ENCODE results near the gene SAMD7. TPM values are rescaled to one million over a fixed set of nuclear protein-coding genes. Genes with fewer than 3 reads are reported as not detected.

The SAMD7 gene
- total and polyA plus RNA-seq, 12 donors, result not detected

GRCh38 chr3:169980055-169980454 is 68.7 kb downstream of the SAMD7 start:
- DNase-seq, result no peak
- Histone ChIP-seq H3K27ac (no peak overlapping the region), H3K36me3 (replicated peaks in 1 of 2) (peaks cover 0 to 88% of the 10 kb centered on the region in 2 donors), H3K4me3 (no peak overlapping the region), H3K9me3 (replicated peaks in 1 of 3) (no peaks in the 10 kb centered on the region), H3K27me3 (no peaks in the 10 kb centered on the region), H3K4me1 (replicated peaks in 1 of 2) (no peaks in the 10 kb centered on the region)
- intact Hi-C loops (cut with DNase I), result loop anchor here in 1 of 2 donors (10.0 kb wide), 1 partner anchor 115 kb away; no protein-coding TSS in a partner anchor
- WGBS, 4 donors, result 62 to 75% (median 71%) methylated on average over 2 of the region's 2 CpGs
- TF ChIP-seq POLR2A (IDR thresholded peaks at IDR 0.05), result no peak
- TF ChIP-seq CTCF (IDR thresholded peaks at IDR 0.05), result no peak

- no peak overlapping the region for H3K27ac ChIP-seq
- H3K9me3 ChIP-seq (replicated peaks in 1 of 3), result no peaks in the 10 kb centered on the region
- H3K27me3 ChIP-seq, result no peaks in the 10 kb centered on the region
- TF ChIP-seq CTCF (IDR thresholded peaks at IDR 0.05), result no peak
- TF ChIP-seq POLR2A (IDR thresholded peaks at IDR 0.05), result no peak
- H3K4me3 ChIP-seq, result no peak overlapping the region
- peak in 4 of 7 donors; percentile 27 to 63 (median 33) for DNase-seq
- peaks cover 0 to 96% of the 10 kb centered on the region in 2 donors for H3K36me3 ChIP-seq (replicated peaks in 1 of 2)
- intact Hi-C loops (cut with DNase I), result loop anchor here in 1 of 2 donors (10.0 kb wide), 1 partner anchor 111 kb away; no protein-coding TSS in a partner anchor
- 67 to 80% (median 75%) methylated on average over 3 of the region's 3 CpGs for WGBS, 4 donors
- H3K4me1 ChIP-seq (replicated peaks in 1 of 2), result no peaks in the 10 kb centered on the region
Observed at GRCh38 chr3:169984292-169984691, 72.9 kb downstream of the SAMD7 start.

Other genes with a start within 250 kb of the SAMD7 start
- gene MECOM, start 247.9 kb upstream of the SAMD7 start, total RNA-seq, result 1 to 10 TPM in 7 of 9 donors, under 1 TPM in 2; 0.83 to 4.7 (median 1.5) TPM
- 1 to 10 TPM in 2 of 3 donors, under 1 TPM in 1; 0.29 to 1.5 (median 1.3) TPM for gene MECOM, start 247.9 kb upstream of the SAMD7 start, polyA plus RNA-seq
- 100 to 1,000 TPM in 1 of 9 donors, 10 to 100 TPM in 4, 1 to 10 TPM in 4; 1.4 to 200 (median 30.8) TPM for gene TERC, start 146.5 kb upstream of the SAMD7 start, total RNA-seq
- gene TERC, start 146.5 kb upstream of the SAMD7 start, polyA plus RNA-seq, result not detected
- 1 to 10 TPM; 1.1 to 4.4 (median 2.0) TPM for gene ACTRT3, start 142.0 kb upstream of the SAMD7 start, total RNA-seq
- gene ACTRT3, start 142.0 kb upstream of the SAMD7 start, polyA plus RNA-seq, result 1 to 10 TPM in 1 of 3 donors, under 1 TPM in 2; 0.32 to 1.1 (median 0.37) TPM
- gene MYNN, start 138.2 kb upstream of the SAMD7 start, total RNA-seq, result 10 to 100 TPM in 6 of 9 donors, 1 to 10 TPM in 3; 6.8 to 20.5 (median 11.5) TPM
- gene MYNN, start 138.2 kb upstream of the SAMD7 start, polyA plus RNA-seq, result 10 to 100 TPM in 1 of 3 donors, 1 to 10 TPM in 2; 6.1 to 14.8 (median 7.9) TPM
- gene LRRIQ4, start 98.7 kb upstream of the SAMD7 start, total RNA-seq, result under 1 TPM in 2 of 9 donors, not detected in 7; 0.11 to 0.14 TPM
- gene LRRIQ4, start 98.7 kb upstream of the SAMD7 start, polyA plus RNA-seq, result under 1 TPM in 2 of 3 donors, not detected in 1; 0.13 to 0.16 TPM
- 1 to 10 TPM in 6 of 9 donors, under 1 TPM in 3; 0.12 to 5.2 (median 2.2) TPM for gene LRRC34, start 98.7 kb upstream of the SAMD7 start, total RNA-seq
- 1 to 10 TPM; 1.2 to 2.9 (median 2.1) TPM for gene LRRC34, start 98.7 kb upstream of the SAMD7 start, polyA plus RNA-seq
- gene LRRC31, start 41.6 kb upstream of the SAMD7 start, total RNA-seq, result under 1 TPM in 1 of 9 donors, not detected in 8; 0.06 TPM
- not detected for gene LRRC31, start 41.6 kb upstream of the SAMD7 start, polyA plus RNA-seq
- 100 to 1,000 TPM in 5 of 9 donors, 10 to 100 TPM in 4; 41.1 to 199 (median 125) TPM for gene SEC62, start 55.2 kb downstream of the SAMD7 start, total RNA-seq
- 100 to 1,000 TPM; 153 to 267 (median 176) TPM for gene SEC62, start 55.2 kb downstream of the SAMD7 start, polyA plus RNA-seq
- 1 to 10 TPM in 7 of 9 donors, under 1 TPM in 2; 0.76 to 5.8 (median 1.9) TPM for gene GPR160, start 126.4 kb downstream of the SAMD7 start, total RNA-seq
- 1 to 10 TPM in 2 of 3 donors, under 1 TPM in 1; 0.88 to 2.1 (median 1.2) TPM for gene GPR160, start 126.4 kb downstream of the SAMD7 start, polyA plus RNA-seq